Measurements from ENCODE around the gene TRMT1.

DNA sequence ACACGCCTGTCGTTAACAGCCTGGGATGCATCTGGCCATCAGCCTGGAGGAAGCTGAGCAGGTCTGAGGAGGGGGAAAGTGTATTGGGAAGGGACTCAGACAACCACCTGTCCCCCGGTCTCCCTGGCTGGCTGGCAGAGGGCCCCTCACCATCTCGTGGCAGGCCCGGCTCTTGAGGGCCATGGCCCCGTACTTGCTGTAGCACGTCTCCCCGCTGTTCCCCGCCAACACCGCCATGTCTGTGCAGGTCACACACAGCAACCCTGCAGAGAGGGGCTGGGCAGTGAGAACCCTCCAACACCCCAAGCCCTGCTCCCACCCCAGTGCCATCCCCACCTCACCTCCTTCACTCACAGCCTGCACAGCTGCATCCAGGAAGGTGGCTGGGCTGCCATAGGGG lies 4.0 kb downstream of the TRMT1 start:
- TF ChIP-seq, protein P1, sequence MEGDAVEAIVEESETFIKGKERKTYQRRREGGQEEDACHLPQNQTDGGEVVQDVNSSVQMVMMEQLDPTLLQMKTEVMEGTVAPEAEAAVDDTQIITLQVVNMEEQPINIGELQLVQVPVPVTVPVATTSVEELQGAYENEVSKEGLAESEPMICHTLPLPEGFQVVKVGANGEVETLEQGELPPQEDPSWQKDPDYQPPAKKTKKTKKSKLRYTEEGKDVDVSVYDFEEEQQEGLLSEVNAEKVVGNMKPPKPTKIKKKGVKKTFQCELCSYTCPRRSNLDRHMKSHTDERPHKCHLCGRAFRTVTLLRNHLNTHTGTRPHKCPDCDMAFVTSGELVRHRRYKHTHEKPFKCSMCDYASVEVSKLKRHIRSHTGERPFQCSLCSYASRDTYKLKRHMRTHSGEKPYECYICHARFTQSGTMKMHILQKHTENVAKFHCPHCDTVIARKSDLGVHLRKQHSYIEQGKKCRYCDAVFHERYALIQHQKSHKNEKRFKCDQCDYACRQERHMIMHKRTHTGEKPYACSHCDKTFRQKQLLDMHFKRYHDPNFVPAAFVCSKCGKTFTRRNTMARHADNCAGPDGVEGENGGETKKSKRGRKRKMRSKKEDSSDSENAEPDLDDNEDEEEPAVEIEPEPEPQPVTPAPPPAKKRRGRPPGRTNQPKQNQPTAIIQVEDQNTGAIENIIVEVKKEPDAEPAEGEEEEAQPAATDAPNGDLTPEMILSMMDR (conservative IDR thresholded peaks at IDR 0.05) = no peak
- TF ChIP-seq ZFX (IDR thresholded peaks at IDR 0.05) = no peak

Data from C4-2B (cell line).